ENCODE data around the gene S100A9. TPM values are rescaled to one million over a fixed set of nuclear protein-coding genes. Genes with fewer than 3 reads are reported as not detected.

S100A9 gene
- total RNA-seq, 1 experiment from 2014 or later: 0.59 TPM

- H3K36me3 ChIP-seq (ENCODE audit: control insufficient read depth in 1 of 2, insufficient read depth in 2 of 2, low read length in 2 of 2): no peaks in the 10 kb centered on the region
- no peak overlapping the region for H3K9ac ChIP-seq (ENCODE audit: low read length)
- no TSS peak for BruUV-seq (replicated peaks)
- ATAC-seq (no peak), DNase-seq (ENCODE audit: low read depth, low spot score) (no peak)
- ChIA-PET POLR2A (no interaction called here), RAD21 (ENCODE audit: low non-redundant PET in 1 of 2, low total read pairs in 2 of 2, uncharacterized antibody in 2 of 2, unreplicated experiment in 2 of 2) (no interaction called here), CTCF (interaction anchor here (1.0 to 1.1 kb wide), 2 partner anchors 136 to 268 kb away, joined by 3 to 5 read pairs; partner anchors contain the start of gene S100A13)
- no peaks in the 10 kb centered on the region for H3K79me2 ChIP-seq (ENCODE audit: insufficient read depth, low read length)
- H3K4me1 ChIP-seq (ENCODE audit: control insufficient read depth in 1 of 2, insufficient read depth in 2 of 2, low read length in 2 of 2): no peaks in the 10 kb centered on the region; a peak in 1 of 4 replicates
- H3K27me3 ChIP-seq (ENCODE audit: insufficient read depth, low read length): peaks cover 12% of the 10 kb centered on the region
- no peak overlapping the region for H3K4me2 ChIP-seq (ENCODE audit: low read length)
- intact Hi-C loops (cut with micrococcal nuclease): no loop called here
- TF ChIP-seq ELF1 (IDR thresholded peaks at IDR 0.05; ENCODE audit: borderline replicate concordance, low read depth) (no peak), REST (IDR thresholded peaks at IDR 0.05; ENCODE audit: low read depth) (no peak), MAX (IDR thresholded peaks at IDR 0.05) (no peak), JUND (IDR thresholded peaks at IDR 0.05) (no peak), POLR2AphosphoS5 (IDR thresholded peaks at IDR 0.05; ENCODE audit: low read depth, low read length) (no peak), ZBTB33 (IDR thresholded peaks at IDR 0.05; ENCODE audit: extremely low read depth, insufficient replicate concordance, low read length) (no peak), FOSL1 (IDR thresholded peaks at IDR 0.05; ENCODE audit: low read depth) (no peak), ZNF274 (IDR thresholded peaks at IDR 0.05; ENCODE audit: low read depth, low read length) (no peak), CBX3 (IDR thresholded peaks at IDR 0.05; ENCODE audit: low read depth) (no peak), CTCF (IDR thresholded peaks at IDR 0.05 in 2 of 3, conservative IDR thresholded peaks at IDR 0.05 in 1 of 3; ENCODE audit: borderline replicate concordance in 1 of 3, insufficient read depth in 1 of 3, low read depth in 2 of 3, low read length in 2 of 3) (no peak)
- H3K9me2 ChIP-seq (ENCODE audit: insufficient read depth): no peaks in the 10 kb centered on the region
- H4K20me1 ChIP-seq (ENCODE audit: insufficient read depth): no peaks in the 10 kb centered on the region
- H3K9me3 ChIP-seq (ENCODE audit: control insufficient read depth in 1 of 2, insufficient read depth in 1 of 2, low read depth in 1 of 2, low read length in 2 of 2): no peaks in the 10 kb centered on the region
- no peak overlapping the region for H3K27ac ChIP-seq (ENCODE audit: low read depth, low read length)
- H2AFZ ChIP-seq (ENCODE audit: low read depth, low read length, poor library complexity, severe bottlenecking): no peak overlapping the region
- no peak overlapping the region for H3K4me3 ChIP-seq (replicated peaks in 1 of 2; ENCODE audit: low read depth in 1 of 2, low read length in 2 of 2)
Observed at GRCh38 chr1:153359241-153359640, 1.6 kb downstream of the S100A9 start.
